Kidney (tissue), 14 donors: Measurements from ENCODE around the gene GPR137B. TPM values are rescaled to one million over a fixed set of nuclear protein-coding genes. Genes with fewer than 3 reads are reported as not detected.

Experiments used
- DNase-seq, 5 donors: peaks; one replicate each; pipeline ENCODE4 v3.0.0-alpha.2; 2013 to 2020
- FAIRE-seq: peaks from 2 replicates; lab custom pipeline; 2012; peaks lifted over from hg19 to GRCh38; lab: Jason Lieb, UNC
- H3K27ac ChIP-seq, 2 donors: one replicate each; pipeline ENCODE4 v1.7.0; 2013; ENCODE audit warnings: low read depth in 2 of 2, low read length in 2 of 2, inconsistent platforms in 1 of 2
- H3K27me3 ChIP-seq: one replicate; pipeline ENCODE4 v1.7.1; 2013; ENCODE audit warnings: low read length, inconsistent platforms; ENCODE audit not compliant: control insufficient read depth, insufficient read depth
- H3K36me3 ChIP-seq, 3 donors: one replicate each; pipeline versions ENCODE4 v1.7.0 to v1.7.1; 2013; ENCODE audit warnings: low read length in 3 of 3, control low read depth in 1 of 3, inconsistent platforms in 1 of 3; ENCODE audit not compliant: insufficient read depth in 3 of 3, control insufficient read depth in 2 of 3
- H3K4me1 ChIP-seq, 3 donors: one replicate each; pipeline versions ENCODE4 v1.7.0 to v1.7.1; 2013; ENCODE audit warnings: low read length in 3 of 3, inconsistent platforms in 1 of 3, low read depth in 1 of 3; ENCODE audit not compliant: control insufficient read depth in 2 of 3, insufficient read depth in 2 of 3
- H3K4me3 ChIP-seq, 3 donors: one replicate each; pipeline versions ENCODE4 v1.7.0 to v1.8.1; 2013; ENCODE audit warnings: low read length in 3 of 3, control low read depth in 1 of 3, inconsistent platforms in 1 of 3
- H3K9ac ChIP-seq, 3 donors: one replicate each; pipeline versions ENCODE4 v1.7.0 to v1.7.1; 2013; ENCODE audit warnings: low read length in 3 of 3, control low read depth in 1 of 3, inconsistent platforms in 1 of 3
- H3K9me3 ChIP-seq, 3 donors: one replicate each; pipeline versions ENCODE4 v1.7.0 to v1.7.1; 2013; ENCODE audit warnings: low read length in 3 of 3, control low read depth in 1 of 3, inconsistent platforms in 1 of 3; ENCODE audit not compliant: control insufficient read depth in 2 of 3, insufficient read depth in 1 of 3
- CTCF ChIP-seq: IDR thresholded peaks from 3 replicates; pipeline ENCODE4 v1.5.1; 2012; ENCODE audit warnings: mild to moderate bottlenecking, moderate library complexity, borderline replicate concordance; ENCODE audit not compliant: insufficient read depth; ENCODE audit errors: extremely low read depth
- intact Hi-C: fragments of 100-400 bp; cut with DNase I; formaldehyde crosslinking; loops from one replicate; pipeline ENCODE4 v1.11.1; 2022
- polyA plus RNA-seq: library from polyadenylated mRNA; stranded (reverse); fragments of 350-450 nt; fragmentation: Illumina TruSeq; extraction: RNeasy Lipid Tissue Mini Kit (QIAGEN cat#74804); gene quantifications from one replicate; pipeline ENCODE4 v1.2.3, GENCODE V29; 2014; ENCODE audit warnings: low read depth, low replicate concordance; ENCODE audit not compliant: insufficient read depth
- total RNA-seq: library from RNA; stranded (reverse); fragmentation: NEBNext Ultra II Directional; extraction: Animal tissue kit (Norgen Biotek cat#: 25700); gene quantifications from one replicate; pipeline ENCODE4 v1.2.1, GENCODE V29; 2021
- donor health status: control.
- donor health status: control.
- donor health status: control.
- donor health status: control.
- donor health status: control.
- donor health status: DM: yes; HTN: yes; CAD: no.
- donor health status: Normal renal cell carcinoma (clear cell type).

The GPR137B gene
- total and polyA plus RNA-seq, 2 donors from 2014 or later: 22.2 to 31.4 TPM

GRCh38 chr1:236099355-236099974 is 42.9 kb upstream of the GPR137B start:
- peak in 1 of 5 donors; percentile 13 for DNase-seq
- intact Hi-C loops: no loop called here
- Histone ChIP-seq H3K36me3 (no peaks in the 10 kb centered on the region), H3K27ac (no peak overlapping the region), H3K4me3 (no peak overlapping the region), H3K9me3 (no peaks in the 10 kb centered on the region), H3K27me3 (no peaks in the 10 kb centered on the region), H3K9ac (no peak overlapping the region), H3K4me1 (no peaks in the 10 kb centered on the region)
- no peak for FAIRE-seq
- TF ChIP-seq CTCF: no peak

GRCh38 chr1:236100799-236101198 is 41.5 kb upstream of the GPR137B start:
- no peak overlapping the region for H3K4me3 ChIP-seq
- no peaks in the 10 kb centered on the region for H3K36me3 ChIP-seq
- FAIRE-seq (no peak), DNase-seq (no peak)
- H3K27me3 ChIP-seq: no peaks in the 10 kb centered on the region
- no peaks in the 10 kb centered on the region for H3K4me1 ChIP-seq
- H3K9ac ChIP-seq: no peak overlapping the region
- no peak overlapping the region for H3K27ac ChIP-seq
- intact Hi-C loops: no loop called here
- no peaks in the 10 kb centered on the region for H3K9me3 ChIP-seq
- no peak for TF ChIP-seq CTCF

GRCh38 chr1:236101233-236102200 is 40.8 kb upstream of the GPR137B start:
- Histone ChIP-seq H3K36me3 (no peaks in the 10 kb centered on the region), H3K27ac (no peak overlapping the region), H3K9ac (no peak overlapping the region), H3K27me3 (no peaks in the 10 kb centered on the region), H3K4me3 (no peak overlapping the region), H3K9me3 (no peaks in the 10 kb centered on the region), H3K4me1 (no peaks in the 10 kb centered on the region)
- FAIRE-seq (no peak), DNase-seq (no peak)
- intact Hi-C loops: no loop called here
- TF ChIP-seq CTCF: no peak
